ENCODE measurements around the gene EVI5L. TPM values are rescaled to one million over a fixed set of nuclear protein-coding genes. Genes with fewer than 3 reads are reported as not detected.

EVI5L gene
- total RNA-seq, 1 experiment from 2014 or later = 6.4 TPM

DNA sequence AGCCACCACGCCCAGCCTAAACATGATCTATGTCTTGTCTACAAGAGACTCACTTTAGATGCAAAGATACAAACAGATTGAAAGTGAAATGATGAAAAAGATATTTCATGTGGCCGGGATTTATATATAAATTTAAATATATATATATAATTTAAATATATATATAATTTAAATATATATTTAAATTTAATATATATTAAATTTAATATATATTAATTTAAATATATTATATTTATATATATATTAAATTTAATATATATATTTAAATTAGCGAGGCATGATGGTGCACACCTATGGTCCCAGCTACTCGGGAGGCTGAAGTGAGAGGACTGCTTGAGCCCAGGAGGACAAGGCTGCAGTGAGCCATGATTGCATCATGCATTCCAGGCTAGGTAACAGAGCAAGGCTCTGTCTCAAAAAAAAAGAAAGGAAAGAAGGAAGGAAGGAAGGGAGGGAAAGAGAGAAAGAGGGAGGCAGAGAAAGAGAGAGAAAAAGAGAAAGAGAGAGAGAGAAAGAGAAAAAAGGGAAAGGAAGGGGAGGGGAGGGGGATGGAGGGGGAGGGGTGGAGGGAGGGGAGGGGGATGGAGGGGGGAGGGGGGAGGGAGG lies 7.0 kb upstream of the EVI5L start:
- H3K27ac ChIP-seq (ENCODE audit: low read length) = no peak overlapping the region
- DNase-seq (ENCODE audit: low read depth, low spot score) (no peak), ATAC-seq (no peak)
- H3K9me3 ChIP-seq (ENCODE audit: control insufficient read depth, insufficient read depth, low read depth, low read length) = no peaks in the 10 kb centered on the region
- no peaks in the 10 kb centered on the region for H3K4me1 ChIP-seq (ENCODE audit: control insufficient read depth, insufficient read depth, low read length)
- no peaks in the 10 kb centered on the region for H3K27me3 ChIP-seq (ENCODE audit: control insufficient read depth, insufficient read depth, low read length)
- H3K4me3 ChIP-seq (ENCODE audit: low read depth in 2 of 2, low read length in 2 of 2) = no peak overlapping the region
- in situ Hi-C loops (cut with HindIII; ENCODE audit: low pct_unique_long_range_greater_than_20kb, low sequenced_read_pairs) = no loop called here
- CTCF ChIA-PET = no interaction called here
- no TSS peak for BruUV-seq (replicated peaks)
- TF ChIP-seq TCF7L2 (IDR thresholded peaks at IDR 0.05; ENCODE audit: low read depth, low read length) = no peak
- no peak for TF ChIP-seq POLR2AphosphoS5 (IDR thresholded peaks at IDR 0.05; ENCODE audit: low read depth, low read length)
- TF ChIP-seq REST (IDR thresholded peaks at IDR 0.05; ENCODE audit: insufficient read depth in 1 of 2, low read depth in 2 of 2, low read length in 1 of 2) = no peak
- TF ChIP-seq SIN3A (IDR thresholded peaks at IDR 0.05; ENCODE audit: borderline replicate concordance, insufficient read depth, low read depth, low read length) = no peak
- TF ChIP-seq, protein P1, sequence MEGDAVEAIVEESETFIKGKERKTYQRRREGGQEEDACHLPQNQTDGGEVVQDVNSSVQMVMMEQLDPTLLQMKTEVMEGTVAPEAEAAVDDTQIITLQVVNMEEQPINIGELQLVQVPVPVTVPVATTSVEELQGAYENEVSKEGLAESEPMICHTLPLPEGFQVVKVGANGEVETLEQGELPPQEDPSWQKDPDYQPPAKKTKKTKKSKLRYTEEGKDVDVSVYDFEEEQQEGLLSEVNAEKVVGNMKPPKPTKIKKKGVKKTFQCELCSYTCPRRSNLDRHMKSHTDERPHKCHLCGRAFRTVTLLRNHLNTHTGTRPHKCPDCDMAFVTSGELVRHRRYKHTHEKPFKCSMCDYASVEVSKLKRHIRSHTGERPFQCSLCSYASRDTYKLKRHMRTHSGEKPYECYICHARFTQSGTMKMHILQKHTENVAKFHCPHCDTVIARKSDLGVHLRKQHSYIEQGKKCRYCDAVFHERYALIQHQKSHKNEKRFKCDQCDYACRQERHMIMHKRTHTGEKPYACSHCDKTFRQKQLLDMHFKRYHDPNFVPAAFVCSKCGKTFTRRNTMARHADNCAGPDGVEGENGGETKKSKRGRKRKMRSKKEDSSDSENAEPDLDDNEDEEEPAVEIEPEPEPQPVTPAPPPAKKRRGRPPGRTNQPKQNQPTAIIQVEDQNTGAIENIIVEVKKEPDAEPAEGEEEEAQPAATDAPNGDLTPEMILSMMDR (IDR thresholded peaks at IDR 0.05) = no peak
- no peaks in the 10 kb centered on the region for H3K36me3 ChIP-seq (ENCODE audit: control insufficient read depth, insufficient read depth, low read length)
- intact Hi-C loops (cut with micrococcal nuclease; ENCODE audit: unreplicated experiment) = no loop called here
- POLR2A ChIA-PET = no interaction called here

DNA sequence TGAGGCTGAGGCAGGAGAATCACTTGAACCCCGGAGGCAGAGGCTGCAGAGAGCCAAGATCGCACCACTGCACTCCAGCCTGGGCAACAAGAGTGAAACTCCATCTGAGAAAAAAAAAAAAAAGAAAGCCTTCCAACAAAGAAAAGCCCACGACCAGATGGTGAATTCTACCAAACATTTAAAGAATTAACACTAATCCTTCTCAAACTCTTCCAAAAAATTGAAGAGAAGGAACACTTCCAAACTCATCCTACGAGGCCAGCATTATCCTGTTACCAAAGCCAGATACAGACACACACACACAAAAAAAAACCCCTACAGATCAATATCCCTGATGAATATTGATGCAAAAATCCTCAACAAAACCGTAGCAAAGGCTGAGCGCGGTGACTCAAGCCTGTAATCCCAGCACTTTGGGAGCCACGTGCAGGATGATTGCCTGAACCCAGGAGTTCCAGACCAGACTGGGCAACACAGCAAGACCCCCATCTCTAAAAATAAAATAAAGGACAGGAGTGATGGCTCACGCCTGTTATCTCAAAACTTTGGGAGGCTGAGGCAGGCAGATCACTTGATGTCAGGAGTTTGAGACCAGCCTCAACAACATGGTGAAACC lies 6.2 kb upstream of the EVI5L start:
- Histone ChIP-seq H3K4me1 (ENCODE audit: control insufficient read depth, insufficient read depth, low read length) (no peaks in the 10 kb centered on the region), H3K27me3 (ENCODE audit: control insufficient read depth, insufficient read depth, low read length) (no peaks in the 10 kb centered on the region), H3K9me3 (ENCODE audit: control insufficient read depth, insufficient read depth, low read depth, low read length) (no peaks in the 10 kb centered on the region), H3K27ac (ENCODE audit: low read length) (no peak overlapping the region), H3K4me3 (ENCODE audit: low read depth in 2 of 2, low read length in 2 of 2) (no peak overlapping the region), H3K36me3 (ENCODE audit: control insufficient read depth, insufficient read depth, low read length) (no peaks in the 10 kb centered on the region)
- BruUV-seq (replicated peaks) = no TSS peak
- intact Hi-C loops (cut with micrococcal nuclease; ENCODE audit: unreplicated experiment) (no loop called here), in situ Hi-C loops (cut with HindIII; ENCODE audit: low pct_unique_long_range_greater_than_20kb, low sequenced_read_pairs) (no loop called here)
- ChIA-PET CTCF (no interaction called here), POLR2A (no interaction called here)
- no peak for ATAC-seq
- TF ChIP-seq POLR2AphosphoS5 (IDR thresholded peaks at IDR 0.05; ENCODE audit: low read depth, low read length) (no peak), TCF7L2 (IDR thresholded peaks at IDR 0.05; ENCODE audit: low read depth, low read length) (no peak), REST (IDR thresholded peaks at IDR 0.05; ENCODE audit: insufficient read depth in 1 of 2, low read depth in 2 of 2, low read length in 1 of 2) (no peak), SIN3A (IDR thresholded peaks at IDR 0.05; ENCODE audit: borderline replicate concordance, insufficient read depth, low read depth, low read length) (no peak)
- TF ChIP-seq, protein P1 (IDR thresholded peaks at IDR 0.05) = no peak
- no peak for DNase-seq (ENCODE audit: low read depth, low spot score)

All from Panc1 (cell line).